ENCODE data around the gene EIF4A2.
A peak's percentile ranks its signal among the peaks of the same experiment; 100 is the strongest.

The EIF4A2 gene

GRCh38 chr3:186783058-186783730 lies at the start of gene EIF4A2:
Gene EIF4A2, plus strand, starts transcription at chr3:186783577. Its CDS starts 34 bp downstream, at chr3:186783611.
- FAIRE-seq (peak; percentile 72), DNase-seq (ENCODE audit: extremely low spot score, insufficient read length, low read depth) (peak; percentile 81)

GRCh38 chr3:186742618-186743380 lies 40.6 kb upstream of the EIF4A2 start:
- no peak for DNase-seq (ENCODE audit: extremely low spot score, insufficient read length, low read depth)
- FAIRE-seq: no peak

- no peak for FAIRE-seq
- DNase-seq (ENCODE audit: extremely low spot score, insufficient read length, low read depth): no peak
Measured at GRCh38 chr3:186743666-186744065, 39.7 kb upstream of the EIF4A2 start.

DNA sequence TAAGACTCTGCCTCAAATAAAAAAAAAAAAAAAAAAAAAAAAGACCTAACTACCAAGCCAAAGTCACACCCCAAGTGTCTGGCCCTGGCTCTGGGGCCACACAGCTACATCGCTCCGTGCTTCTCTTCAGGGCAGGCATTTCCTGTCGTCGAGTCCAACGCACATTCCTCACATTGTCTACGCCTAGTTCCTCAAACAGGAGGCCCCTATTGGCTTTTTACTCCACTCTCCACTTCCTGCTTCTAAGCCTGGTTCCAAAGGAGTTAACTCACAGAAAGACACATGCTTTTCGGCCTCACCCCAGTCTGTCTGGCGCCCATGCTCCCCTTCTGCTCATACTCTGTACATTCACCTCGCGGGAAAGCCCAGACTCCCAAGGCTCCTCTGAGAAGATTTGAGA lies 37.4 kb upstream of the EIF4A2 start:
- DNase-seq (ENCODE audit: extremely low spot score, insufficient read length, low read depth) (no peak), FAIRE-seq (no peak)

DNA sequence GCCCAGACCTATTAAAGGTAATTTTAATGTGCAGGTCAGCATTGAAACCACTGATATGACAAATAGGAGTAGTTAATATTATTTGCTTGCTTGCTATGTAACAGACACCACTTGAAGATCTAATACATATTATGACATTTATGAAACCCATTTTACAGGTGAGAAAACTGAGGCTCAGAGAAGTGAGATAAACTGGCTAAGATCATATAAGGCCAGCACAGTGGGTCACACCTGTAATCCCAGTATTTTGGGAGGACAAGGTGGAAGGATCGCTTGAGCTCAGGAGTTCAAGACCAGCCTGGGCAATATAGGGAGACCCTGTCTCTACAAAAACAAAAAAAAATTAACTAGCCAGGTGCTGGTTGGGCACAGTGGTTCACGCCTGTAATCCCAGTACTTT lies 33.1 kb upstream of the EIF4A2 start:
- FAIRE-seq (no peak), DNase-seq (ENCODE audit: extremely low spot score, insufficient read length, low read depth) (no peak)

GRCh38 chr3:186751480-186751879 lies 31.9 kb upstream of the EIF4A2 start:
- DNase-seq (ENCODE audit: extremely low spot score, insufficient read length, low read depth): no peak
- no peak for FAIRE-seq

DNA sequence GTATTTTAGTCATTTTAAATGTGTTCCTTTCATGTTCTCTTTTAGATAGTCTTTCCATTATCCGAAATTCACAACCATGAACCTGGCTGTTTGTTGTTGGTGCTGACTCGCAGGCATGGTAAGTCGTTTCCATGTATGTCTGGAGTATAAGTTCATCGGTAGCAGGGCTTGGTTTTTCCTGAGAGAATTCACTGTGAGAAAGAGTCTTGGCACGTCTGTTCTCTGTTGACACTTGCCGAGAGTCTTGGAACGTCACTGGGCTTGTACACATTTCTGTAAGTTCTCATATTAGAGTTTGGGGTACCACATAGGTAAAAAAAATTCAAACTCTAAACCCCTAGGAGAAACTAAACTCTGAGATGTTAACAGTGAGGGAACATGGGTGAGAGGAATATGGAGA lies 29.4 kb upstream of the EIF4A2 start:
- DNase-seq (ENCODE audit: extremely low spot score, insufficient read length, low read depth) (no peak), FAIRE-seq (no peak)

DNA sequence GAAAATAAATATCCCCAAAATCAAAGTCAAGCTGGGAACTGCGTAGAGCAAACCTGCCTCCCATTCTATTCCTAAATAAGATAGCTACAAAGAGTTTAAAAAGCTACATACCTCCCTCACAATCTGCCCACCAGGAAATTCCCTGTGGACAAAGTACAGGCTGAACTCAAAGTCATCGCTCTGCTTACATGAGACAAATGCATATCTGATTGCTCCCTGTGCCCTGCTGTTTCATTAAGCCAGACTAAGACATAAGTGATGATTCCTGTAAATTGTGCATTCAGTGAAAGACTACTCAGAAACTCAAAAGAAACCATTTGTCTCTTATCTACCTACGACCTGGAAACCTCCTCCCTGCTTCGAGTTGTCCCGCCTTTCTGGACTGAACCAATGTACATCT lies 28.5 kb upstream of the EIF4A2 start:
- FAIRE-seq: no peak
- no peak for DNase-seq (ENCODE audit: extremely low spot score, insufficient read length, low read depth)

DNA sequence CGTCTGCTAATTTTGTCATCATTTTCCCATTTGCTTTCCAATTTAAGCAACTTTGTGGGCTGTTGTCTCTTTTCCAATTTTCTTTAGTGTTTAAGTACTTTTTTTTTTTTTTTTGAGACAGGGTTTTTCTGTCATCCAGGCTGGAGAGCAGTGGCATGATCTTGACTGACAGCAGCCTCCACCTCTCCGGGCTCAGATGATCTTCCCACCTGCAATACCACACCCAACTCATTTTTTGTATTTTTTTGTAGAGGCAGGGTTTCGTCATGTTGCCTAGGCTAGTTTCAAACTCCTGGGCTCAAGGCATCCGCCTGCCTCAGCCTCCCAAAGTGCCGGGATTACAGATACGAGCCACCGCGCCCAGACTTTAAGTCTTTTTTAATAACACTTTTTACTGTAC lies 26.2 kb upstream of the EIF4A2 start:
- DNase-seq (ENCODE audit: extremely low spot score, insufficient read length, low read depth): no peak
- FAIRE-seq: no peak

DNA sequence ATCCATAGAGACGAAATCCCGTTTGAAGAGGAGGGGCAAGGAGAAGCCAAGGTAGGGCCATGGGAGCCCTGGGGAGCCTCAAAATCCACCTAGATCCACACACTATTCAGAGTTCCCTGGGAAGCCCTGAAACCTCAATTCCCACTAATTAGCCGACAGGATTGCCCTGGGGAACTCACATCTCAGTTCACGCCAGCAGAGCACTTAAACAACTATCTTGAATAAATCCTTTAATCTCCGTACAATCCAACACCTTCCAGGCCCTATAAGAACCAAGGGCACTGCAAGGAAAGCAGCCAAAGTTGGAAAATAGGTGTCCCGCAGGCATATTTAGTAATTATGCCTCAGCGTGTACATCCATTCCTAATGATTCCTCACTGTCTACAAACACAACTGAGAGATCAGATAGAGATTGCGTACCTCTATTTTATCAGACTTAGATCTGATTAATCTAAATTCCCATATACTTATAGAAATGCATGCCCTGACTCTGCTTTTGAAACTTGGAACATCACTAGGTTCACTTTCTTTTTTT lies 25.6 kb upstream of the EIF4A2 start:
- no peak for FAIRE-seq
- DNase-seq (ENCODE audit: extremely low spot score, insufficient read length, low read depth): no peak

DNA sequence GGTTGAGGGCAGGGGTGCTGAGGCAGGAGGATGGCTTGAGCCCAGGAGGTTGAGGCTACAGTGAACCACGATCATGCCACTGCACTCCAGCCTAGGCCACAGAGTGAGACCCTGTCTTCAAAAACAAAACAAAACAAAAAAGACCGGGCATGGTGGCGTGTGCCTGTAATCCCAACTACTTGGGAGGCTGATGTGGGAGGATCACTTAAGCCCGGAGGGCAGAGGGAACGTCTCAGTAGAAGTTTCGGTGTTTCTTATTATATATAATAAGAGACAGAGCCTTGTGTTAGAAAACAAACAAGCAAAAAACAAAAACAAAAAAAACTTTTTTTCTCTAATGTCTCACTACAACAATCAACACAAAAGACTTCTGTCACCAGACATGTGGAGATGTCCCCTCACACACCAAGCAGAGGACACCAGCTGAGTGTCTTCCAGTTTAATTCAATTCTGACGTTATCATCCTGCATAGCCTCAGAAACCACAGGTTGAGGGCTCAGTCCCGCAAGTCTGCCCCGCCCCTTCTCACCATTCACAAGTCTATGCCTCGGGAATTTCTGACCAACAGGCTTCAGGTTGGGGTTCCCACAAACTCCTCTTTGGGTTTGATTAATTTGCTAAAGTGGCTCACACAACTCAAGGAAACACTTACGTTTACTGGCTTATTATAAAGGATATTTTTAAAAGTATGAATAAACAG lies 24.0 kb upstream of the EIF4A2 start:
- FAIRE-seq (no peak), DNase-seq (ENCODE audit: extremely low spot score, insufficient read length, low read depth) (no peak)

GRCh38 chr3:186760141-186760833 lies 23.1 kb upstream of the EIF4A2 start:
- DNase-seq (ENCODE audit: extremely low spot score, insufficient read length, low read depth) (no peak), FAIRE-seq (no peak)

- DNase-seq (ENCODE audit: extremely low spot score, insufficient read length, low read depth) (no peak), FAIRE-seq (no peak)
Measured at GRCh38 chr3:186760897-186761447, 22.4 kb upstream of the EIF4A2 start.

GRCh38 chr3:186772281-186772694 lies 11.1 kb upstream of the EIF4A2 start:
- FAIRE-seq (no peak), DNase-seq (ENCODE audit: extremely low spot score, insufficient read length, low read depth) (no peak)

GRCh38 chr3:186772701-186773417 lies 10.5 kb upstream of the EIF4A2 start:
- peak; percentile 53 for DNase-seq (ENCODE audit: extremely low spot score, insufficient read length, low read depth)

GRCh38 chr3:186775999-186776398 lies 7.4 kb upstream of the EIF4A2 start:
- no peak for DNase-seq (ENCODE audit: extremely low spot score, insufficient read length, low read depth)
- no peak for FAIRE-seq

More at GRCh38 chr3:186772701-186773417, 10.5 kb upstream of the EIF4A2 start:
- FAIRE-seq: peak; percentile 90

- FAIRE-seq (no peak), DNase-seq (ENCODE audit: extremely low spot score, insufficient read length, low read depth) (no peak)
Measured at GRCh38 chr3:186779204-186779603, 4.2 kb upstream of the EIF4A2 start.

- no peak for DNase-seq (ENCODE audit: extremely low spot score, insufficient read length, low read depth)
- FAIRE-seq: peak; percentile 49
Measured at GRCh38 chr3:186782542-186783057, 777 bp upstream of the EIF4A2 start.

Measured in GM18507 (cell line).